Endothelial cell (in vitro differentiated cells): ENCODE results near the gene LY9. TPM values are rescaled to one million over a fixed set of nuclear protein-coding genes. Genes with fewer than 3 reads are reported as not detected.

Source experiments
- DNase-seq: peaks from one replicate; pipeline ENCODE4 v3.0.0; 2021; ENCODE audit warnings: low spot score
- H3K27ac Mint-ChIP-seq: one replicate; pipeline ENCODE4 v1.8.0; 2021; ENCODE audit warnings: mixed read lengths, inconsistent platforms; ENCODE audit not compliant: unreplicated experiment
- H3K27me3 Mint-ChIP-seq: one replicate; pipeline ENCODE4 v1.8.0; 2021; ENCODE audit warnings: mild to moderate bottlenecking, moderate library complexity, mixed read lengths, inconsistent platforms; ENCODE audit not compliant: unreplicated experiment
- H3K36me3 Mint-ChIP-seq: one replicate; pipeline ENCODE4 v1.8.0; 2021; ENCODE audit warnings: mild to moderate bottlenecking, low read depth, mixed read lengths, inconsistent platforms; ENCODE audit not compliant: unreplicated experiment
- H3K4me1 Mint-ChIP-seq: one replicate; pipeline ENCODE4 v1.8.0; 2021; ENCODE audit warnings: mild to moderate bottlenecking, mixed read lengths, inconsistent platforms; ENCODE audit not compliant: unreplicated experiment
- H3K4me3 Mint-ChIP-seq: one replicate; pipeline ENCODE4 v1.8.0; 2021; ENCODE audit warnings: mild to moderate bottlenecking, mixed read lengths, inconsistent platforms; ENCODE audit not compliant: unreplicated experiment
- H3K9me3 Mint-ChIP-seq: one replicate; pipeline ENCODE4 v1.8.0; 2021; ENCODE audit warnings: mixed read lengths, inconsistent platforms; ENCODE audit not compliant: unreplicated experiment
- CTCF ChIP-seq: fragments of 200-600 bp; sonication (generic); IDR thresholded peaks from one replicate; pipeline ENCODE4 v1.5.0; 2021; ENCODE audit warnings: antibody characterized with exemption; ENCODE audit not compliant: unreplicated experiment
- total RNA-seq: library from RNA; stranded (reverse); fragmentation: NEBNext Ultra II Directional; extraction: Animal tissue kit (Norgen Biotek cat#: 25700); gene quantifications from one replicate; pipeline ENCODE4 v1.2.1, GENCODE V29; 2021; ENCODE audit not compliant: unreplicated experiment

The LY9 gene
- total RNA-seq, 1 donor from 2014 or later, result not detected

- no peak for DNase-seq
- H3K27ac Mint-ChIP-seq, result no peak overlapping the region
- TF ChIP-seq CTCF, result no peak
- no peaks in the 10 kb centered on the region for H3K36me3 Mint-ChIP-seq
- no peak overlapping the region for H3K4me3 Mint-ChIP-seq
- no peaks in the 10 kb centered on the region for H3K4me1 Mint-ChIP-seq
- H3K27me3 Mint-ChIP-seq, result no peaks in the 10 kb centered on the region
- H3K9me3 Mint-ChIP-seq, result no peaks in the 10 kb centered on the region
Observed at GRCh38 chr1:160800645-160801408, 4.9 kb downstream of the LY9 start.

DNA sequence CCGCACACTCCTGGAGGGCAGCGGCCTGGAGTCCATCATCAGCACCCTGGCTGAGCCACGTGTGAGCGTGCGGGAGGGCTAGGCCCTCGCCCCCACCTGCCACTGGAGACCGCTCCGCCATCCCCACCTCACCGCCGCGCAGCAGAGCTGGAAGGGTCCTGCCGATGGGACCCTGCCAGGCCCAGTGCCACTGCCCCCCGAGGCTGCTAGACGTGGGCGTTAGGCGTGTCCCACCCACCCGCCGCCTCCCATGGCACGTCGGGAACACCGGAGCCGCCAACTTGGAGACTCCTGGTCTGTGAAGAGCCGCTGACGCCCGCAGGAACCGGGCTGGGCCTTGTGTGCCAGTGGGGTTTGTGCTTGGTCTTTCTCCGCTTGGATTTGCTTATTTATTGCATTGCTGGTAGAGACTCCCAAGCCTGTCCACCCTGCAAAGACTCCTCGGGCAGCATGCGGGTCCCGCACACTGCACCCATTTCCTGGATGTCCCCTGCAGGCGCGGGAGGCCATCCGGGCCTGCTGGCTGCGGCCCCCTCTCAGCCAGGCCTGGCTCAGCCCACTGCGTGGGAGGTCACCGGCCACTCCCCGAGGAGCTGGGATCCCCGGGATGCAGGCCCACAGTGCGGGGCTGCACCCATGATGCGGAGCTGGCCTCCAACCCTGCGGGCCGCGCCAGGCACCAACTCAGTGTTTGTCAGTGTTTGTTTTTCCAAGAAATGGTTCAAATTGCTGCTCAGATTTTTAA, 6.0 kb downstream of the LY9 start:
- DNase-seq, result no peak
- TF ChIP-seq CTCF, result no peak
- H3K27me3 Mint-ChIP-seq, result no peaks in the 10 kb centered on the region
- H3K4me1 Mint-ChIP-seq, result no peaks in the 10 kb centered on the region
- H3K27ac Mint-ChIP-seq, result no peak overlapping the region
- H3K36me3 Mint-ChIP-seq, result no peaks in the 10 kb centered on the region
- H3K9me3 Mint-ChIP-seq, result no peaks in the 10 kb centered on the region
- no peak overlapping the region for H3K4me3 Mint-ChIP-seq

- Mint-ChIP-seq H3K4me3 (no peak overlapping the region), H3K9me3 (no peaks in the 10 kb centered on the region), H3K27me3 (peaks cover 2% of the 10 kb centered on the region), H3K36me3 (no peaks in the 10 kb centered on the region), H3K4me1 (no peaks in the 10 kb centered on the region), H3K27ac (no peak overlapping the region)
- no peak for DNase-seq
- TF ChIP-seq CTCF, result no peak
Observed at GRCh38 chr1:160806109-160806665, 10.2 kb downstream of the LY9 start.

- H3K4me1 Mint-ChIP-seq, result no peaks in the 10 kb centered on the region
- TF ChIP-seq CTCF, result no peak
- peaks cover 2% of the 10 kb centered on the region for H3K27me3 Mint-ChIP-seq
- H3K4me3 Mint-ChIP-seq, result no peak overlapping the region
- DNase-seq, result no peak
- no peak overlapping the region for H3K27ac Mint-ChIP-seq
- no peaks in the 10 kb centered on the region for H3K36me3 Mint-ChIP-seq
- no peaks in the 10 kb centered on the region for H3K9me3 Mint-ChIP-seq
Observed at GRCh38 chr1:160806784-160807183, 10.8 kb downstream of the LY9 start.

DNA sequence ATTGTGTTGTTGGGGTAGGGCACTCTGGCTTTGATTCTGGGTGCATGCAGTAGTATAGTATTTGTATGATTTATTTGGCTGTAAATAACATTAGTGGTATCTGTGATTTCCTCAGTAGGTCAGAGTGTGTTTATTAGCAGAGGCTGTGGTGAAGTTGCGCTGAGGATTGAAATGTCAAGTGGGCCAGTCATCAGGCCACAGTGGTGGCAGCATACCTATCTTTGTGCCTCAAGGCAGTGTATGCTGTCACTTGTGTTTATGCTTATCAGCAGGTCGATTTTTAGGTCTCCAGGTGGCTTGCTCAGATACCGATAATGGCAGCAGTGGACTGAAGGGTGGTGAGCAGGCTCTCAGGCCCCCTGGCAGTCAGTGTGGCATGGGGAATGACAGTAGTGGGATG, 11.3 kb downstream of the LY9 start:
- TF ChIP-seq CTCF, result no peak
- H3K27me3 Mint-ChIP-seq, result peaks cover 2% of the 10 kb centered on the region
- no peak for DNase-seq
- H3K4me1 Mint-ChIP-seq, result no peaks in the 10 kb centered on the region
- no peak overlapping the region for H3K4me3 Mint-ChIP-seq
- H3K27ac Mint-ChIP-seq, result no peak overlapping the region
- H3K36me3 Mint-ChIP-seq, result no peaks in the 10 kb centered on the region
- H3K9me3 Mint-ChIP-seq, result no peaks in the 10 kb centered on the region
